Smooth muscle cell of trachea (primary cell): ENCODE measurements around the gene ZFHX2. TPM values are rescaled to one million over a fixed set of nuclear protein-coding genes. Genes with fewer than 3 reads are reported as not detected.

ENCODE experiments used
- total RNA-seq: library from RNA; depleted of rRNA; stranded (reverse); fragments of >200 nt; gene quantifications from 2 replicates; pipeline ENCODE4 v1.2.1, GENCODE V29; 2014

Gene ZFHX2
- 0.15 and 0.66 TPM in 2 replicates for total RNA-seq

DNA sequence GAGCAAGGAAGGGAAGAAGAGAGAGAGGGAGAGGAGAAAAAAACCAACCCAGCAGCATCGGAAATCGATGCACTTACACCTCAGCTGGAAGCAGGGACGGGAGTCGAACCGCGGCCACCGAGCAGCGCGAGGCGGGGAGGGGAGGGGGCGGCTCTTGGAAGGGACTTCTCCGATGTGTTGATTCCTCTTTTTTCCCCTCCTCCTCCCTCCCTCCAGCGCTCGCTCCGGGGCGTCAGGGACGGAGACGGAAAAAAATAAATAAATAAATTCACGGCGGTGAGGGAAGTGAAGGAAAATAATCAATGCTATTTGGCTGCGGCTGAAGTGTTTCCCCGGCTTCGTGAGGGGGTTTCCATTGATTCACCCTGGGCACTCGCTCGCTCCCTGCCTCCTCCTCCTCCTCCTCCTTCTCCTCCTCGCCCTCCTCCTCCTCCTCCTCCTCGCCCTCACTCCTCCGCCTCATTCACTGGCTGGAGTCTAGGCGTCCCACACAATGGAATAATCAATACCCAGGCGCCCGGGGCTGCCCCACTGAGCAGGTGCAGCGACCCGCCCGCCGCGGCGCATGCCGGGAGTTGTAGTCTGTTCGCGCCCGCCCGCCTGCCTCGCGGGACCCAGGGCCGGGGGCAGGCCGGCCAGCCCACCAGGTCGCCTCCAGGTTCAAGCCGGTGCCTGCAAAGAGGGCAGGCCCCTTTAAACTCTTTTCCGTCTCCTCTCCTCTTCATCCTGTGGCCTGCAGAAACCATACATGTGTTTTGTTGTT, at the start of gene ZFHX2:
TSS of gene ZFHX2 (minus strand) at position 500 of the 763 bp plus-strand sequence. CDS start 16,440 bp downstream, outside the sequence.

DNA sequence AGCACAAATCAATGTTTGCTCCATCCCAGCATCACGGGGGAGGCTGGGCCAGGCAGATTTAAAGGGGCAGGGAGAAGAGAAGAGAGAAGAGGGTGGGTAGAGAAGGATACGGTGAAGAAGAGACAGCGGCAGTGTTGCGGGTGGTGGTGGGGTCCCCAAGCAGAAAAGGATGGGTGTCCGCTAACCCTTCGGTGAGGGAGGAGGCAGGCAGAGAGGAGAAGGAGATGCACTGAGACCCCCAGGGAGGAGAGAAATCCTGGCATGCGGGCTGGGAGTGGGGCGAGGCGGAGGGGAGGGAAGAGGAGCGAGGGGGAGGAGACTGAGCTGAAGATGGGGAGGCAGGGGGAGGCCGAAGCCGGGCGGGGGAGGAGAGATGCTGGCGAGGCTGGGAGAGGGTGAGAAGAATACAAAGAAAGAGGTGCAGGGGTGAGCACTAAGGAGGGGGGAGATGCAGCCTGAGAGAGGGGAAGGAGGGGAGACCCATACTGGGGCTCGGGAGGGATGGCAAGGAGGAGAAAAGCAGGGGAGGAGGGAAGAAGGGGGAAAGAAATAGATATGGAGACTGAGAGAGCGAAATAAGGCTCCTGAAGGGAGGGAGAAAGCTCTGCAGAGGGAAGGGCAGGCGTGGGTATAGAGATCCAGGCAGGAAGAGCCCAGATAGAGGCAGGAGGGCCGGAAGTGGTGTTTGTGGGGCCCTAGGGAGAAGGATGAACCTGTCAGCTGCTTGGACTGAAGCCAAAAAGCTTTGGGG, 27.2 kb upstream of the ZFHX2 start, which contains the start of gene JPH4:
TSS of gene JPH4 (minus strand) at position 231 of the 751 bp plus-strand sequence. CDS start 1,337 bp downstream, outside the sequence.

DNA sequence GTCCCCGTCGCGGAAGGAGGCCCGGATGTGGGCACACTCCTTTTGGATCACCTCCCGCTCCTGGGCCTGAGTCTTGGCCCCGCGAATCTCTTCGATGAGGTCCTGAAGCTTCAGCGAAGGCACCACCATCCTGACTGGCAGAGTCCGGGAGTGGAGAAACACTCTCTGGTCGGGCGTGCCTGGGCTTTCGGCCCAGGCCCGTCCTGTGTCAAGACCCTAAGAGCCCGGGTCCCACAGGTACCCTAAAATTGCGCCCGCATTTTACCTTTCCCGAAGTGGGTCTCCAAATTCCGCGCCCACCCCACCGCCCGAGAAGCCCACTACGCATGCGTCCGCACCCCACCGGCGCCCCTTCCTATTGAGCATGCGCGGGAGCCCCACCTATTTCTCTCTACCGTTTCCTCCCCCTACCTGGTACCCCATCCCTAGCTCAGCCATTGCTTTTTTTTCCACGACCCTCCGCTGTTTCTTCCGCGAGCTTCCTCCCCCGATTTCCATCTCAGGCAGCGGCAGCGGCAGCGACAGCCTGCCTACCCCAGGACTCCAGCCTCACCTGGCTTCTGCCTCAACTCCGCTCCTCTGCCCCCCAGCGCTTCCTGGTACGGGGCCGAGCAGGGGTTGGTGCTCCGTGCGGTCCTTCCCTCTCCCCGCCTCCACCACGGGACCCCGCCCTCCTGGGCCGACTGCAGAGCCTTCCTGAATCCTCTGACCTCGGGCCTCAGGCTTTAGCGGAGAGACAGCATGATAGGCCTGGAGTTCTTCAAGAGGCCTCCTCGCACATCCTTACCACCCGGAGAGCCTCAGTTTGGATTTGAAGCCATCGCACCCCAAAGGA, 15.8 kb upstream of the ZFHX2 start, which contains the start of gene AP1G2:
TSS of gene AP1G2 (minus strand) at position 606 of the 835 bp plus-strand sequence. CDS start at position 129, 477 bp downstream.

DNA sequence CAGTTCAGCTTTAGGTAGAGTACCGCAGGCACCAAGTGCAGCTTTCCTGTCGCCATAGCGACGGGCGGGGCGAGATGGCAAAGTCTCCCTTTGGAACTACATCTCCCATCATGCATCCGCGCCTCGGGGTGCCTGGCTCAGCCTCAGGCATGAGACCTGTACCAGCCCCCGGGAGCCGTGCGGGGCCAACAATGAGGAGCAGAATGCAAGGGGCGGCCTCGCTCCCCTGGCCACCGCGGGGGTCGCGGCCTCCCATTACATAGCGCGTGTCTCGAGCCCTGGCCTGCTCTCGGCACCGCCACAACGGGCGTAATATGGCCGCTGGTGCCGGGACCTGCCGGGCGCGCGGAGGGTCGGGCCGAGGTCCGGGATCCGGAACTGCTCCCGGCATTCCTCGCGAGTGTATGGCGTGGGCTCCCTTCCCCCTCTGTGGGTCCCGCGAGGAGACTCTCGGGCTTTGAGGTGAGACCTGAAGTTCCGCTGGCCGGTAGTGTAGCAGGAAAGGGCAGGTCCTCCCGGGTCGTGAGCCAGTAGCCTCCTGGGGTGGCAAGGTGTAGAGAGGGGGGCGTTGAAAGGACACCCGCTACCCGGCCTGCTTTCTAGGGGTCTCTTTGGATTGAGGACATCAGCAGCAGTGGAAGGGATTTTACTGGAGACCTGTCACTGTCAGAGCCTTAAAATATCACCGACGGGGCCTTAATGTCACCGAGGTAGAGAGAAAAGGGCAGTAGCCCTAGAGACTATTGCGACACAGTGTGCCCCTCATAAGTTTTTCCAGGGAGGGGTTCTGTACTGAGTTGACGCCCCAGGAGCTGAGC, 4.5 kb upstream of the ZFHX2 start, which contains the start of gene THTPA:
TSS of gene THTPA (plus strand) at position 390 of the 818 bp plus-strand sequence. CDS start 487 bp downstream, outside the sequence.

Other genes starting within 250 kb of the ZFHX2 start
- 5.3 and 5.5 TPM in 2 replicates for gene PPP1R3E, start 248.9 kb downstream of the ZFHX2 start, total RNA-seq
- 20.7 and 21.0 TPM in 2 replicates for gene BCL2L2, start 244.9 kb downstream of the ZFHX2 start, total RNA-seq
- gene PABPN1, start 230.3 kb downstream of the ZFHX2 start, total RNA-seq = 76.5 and 86.2 TPM in 2 replicates
- gene SLC22A17, start 198.9 kb downstream of the ZFHX2 start, total RNA-seq = 7.4 and 28.0 TPM in 2 replicates
- gene EFS, start 186.6 kb downstream of the ZFHX2 start, total RNA-seq = 1.7 and 4.8 TPM in 2 replicates
- not detected in 2 replicates for gene IL25, start 179.0 kb downstream of the ZFHX2 start, total RNA-seq
- 0.44 and 0.50 TPM in 2 replicates for gene CMTM5, start 174.7 kb downstream of the ZFHX2 start, total RNA-seq
- not detected in 2 replicates for gene MYH6, start 143.5 kb downstream of the ZFHX2 start, total RNA-seq
- gene MYH7, start 116.1 kb downstream of the ZFHX2 start, total RNA-seq = not detected in 2 replicates
- gene NGDN, start 82.1 kb downstream of the ZFHX2 start, total RNA-seq = 35.1 and 62.0 TPM in 2 replicates
- gene THTPA, start 4.5 kb upstream of the ZFHX2 start, total RNA-seq = 15.3 and 35.7 TPM in 2 replicates
- gene AP1G2, start 16.0 kb upstream of the ZFHX2 start, total RNA-seq = 10.5 and 17.2 TPM in 2 replicates
- not detected in 2 replicates for gene JPH4, start 27.0 kb upstream of the ZFHX2 start, total RNA-seq
- 0.33 TPM in 1 of 2 replicates, not detected in the other for gene DHRS2, start 84.6 kb upstream of the ZFHX2 start, total RNA-seq